Activated CD4-positive, alpha-beta memory T cell treated with anti-CD3 and anti-CD28 coated beads, Interleukin-2, amount 10 ng/mL, durations not matched to agents 7 days and 5 days (primary cell): ENCODE measurements around the gene SUGT1. TPM values are rescaled to one million over a fixed set of nuclear protein-coding genes. Genes with fewer than 3 reads are reported as not detected.

Experiments used
- CTCF ChIA-PET: fragments of 350-600 bp; sonication (Branson Sonifier 250); formaldehyde crosslinking; loops from one replicate; lab custom pipeline; 2021; ENCODE audit warnings: antibody characterized with exemption, inconsistent platforms; lab: Charles Lee
- POLR2A ChIA-PET: fragments of 350-600 bp; sonication (Branson Sonifier 250); formaldehyde crosslinking; loops from one replicate; lab custom pipeline; 2021; ENCODE audit warnings: antibody characterized with exemption; lab: Charles Lee
- DNase-seq: peaks from one replicate; pipeline ENCODE4 v3.0.0-alpha.2; 2020
- H3K27ac Mint-ChIP-seq: one replicate; pipeline ENCODE4 v1.8.0; 2021; ENCODE audit warnings: mild to moderate bottlenecking, mixed read lengths
- H3K27me3 Mint-ChIP-seq: one replicate; pipeline ENCODE4 v1.8.0; 2021; ENCODE audit warnings: mixed read lengths
- H3K36me3 Mint-ChIP-seq: one replicate; pipeline ENCODE4 v1.8.0; 2021; ENCODE audit warnings: low read depth, mixed read lengths
- H3K4me1 Mint-ChIP-seq: one replicate; pipeline ENCODE4 v1.8.0; 2021; ENCODE audit warnings: mixed read lengths
- H3K4me3 Mint-ChIP-seq: one replicate; pipeline ENCODE4 v1.8.0; 2021; ENCODE audit warnings: mild to moderate bottlenecking, mixed read lengths
- H3K9me3 Mint-ChIP-seq: one replicate; pipeline ENCODE4 v1.8.0; 2021; ENCODE audit warnings: mixed read lengths
- total RNA-seq, 2 experiments: library from RNA; stranded (reverse); gene quantifications; one replicate each; pipeline ENCODE4 v1.2.3, GENCODE V29; 2021

The SUGT1 gene
- total RNA-seq, 2 experiments from 2014 or later, result 50.1 to 51.7 TPM

DNA sequence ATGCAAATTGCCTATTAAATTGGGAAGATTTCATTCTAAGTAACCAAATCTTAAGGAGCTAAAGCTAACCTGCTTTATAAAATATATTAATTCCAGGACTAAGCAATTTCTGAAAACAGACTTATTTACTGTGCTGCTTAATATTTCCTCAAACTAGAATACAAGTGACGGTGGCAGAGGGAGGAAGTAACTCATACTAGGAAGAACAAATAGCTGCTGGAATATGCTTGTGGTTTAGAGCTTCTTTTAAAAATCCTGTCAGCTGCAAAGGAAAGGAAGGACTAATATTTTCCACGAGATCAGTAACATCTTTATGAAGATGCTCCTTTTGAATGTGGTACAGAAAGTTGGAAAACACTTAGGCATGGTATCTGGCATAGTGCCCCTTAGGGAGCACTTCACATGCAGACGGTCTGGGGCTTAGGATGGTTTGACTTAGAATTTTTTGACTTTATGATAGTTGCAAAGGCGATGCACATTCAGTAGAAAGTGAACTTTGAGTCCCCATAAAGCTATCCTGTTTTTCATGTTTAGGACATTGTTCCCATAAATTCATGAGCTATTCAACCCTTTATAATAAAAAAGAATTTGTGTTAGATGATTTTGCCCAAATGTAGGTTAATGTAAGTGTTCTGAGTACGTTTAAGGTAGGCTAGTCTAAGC, 13.8 kb upstream of the SUGT1 start:
- Mint-ChIP-seq H3K27ac (no peak overlapping the region), H3K9me3 (no peaks in the 10 kb centered on the region), H3K4me3 (no peak overlapping the region), H3K27me3 (no peaks in the 10 kb centered on the region), H3K36me3 (peaks cover 35% of the 10 kb centered on the region), H3K4me1 (peaks cover 4% of the 10 kb centered on the region)
- ChIA-PET POLR2A (interaction anchor here (0.6 to 1.0 kb wide), 3 partner anchors 14 to 167 kb away, joined by 3 to 4 read pairs (median 4); partner anchors contain the start of gene SUGT1), CTCF (interaction anchor here (1.5 to 1.6 kb wide), 2 partner anchors 14 to 22 kb away, joined by 3 to 4 read pairs; partner anchors contain the start of gene SUGT1)
- DNase-seq, result no peak

DNA sequence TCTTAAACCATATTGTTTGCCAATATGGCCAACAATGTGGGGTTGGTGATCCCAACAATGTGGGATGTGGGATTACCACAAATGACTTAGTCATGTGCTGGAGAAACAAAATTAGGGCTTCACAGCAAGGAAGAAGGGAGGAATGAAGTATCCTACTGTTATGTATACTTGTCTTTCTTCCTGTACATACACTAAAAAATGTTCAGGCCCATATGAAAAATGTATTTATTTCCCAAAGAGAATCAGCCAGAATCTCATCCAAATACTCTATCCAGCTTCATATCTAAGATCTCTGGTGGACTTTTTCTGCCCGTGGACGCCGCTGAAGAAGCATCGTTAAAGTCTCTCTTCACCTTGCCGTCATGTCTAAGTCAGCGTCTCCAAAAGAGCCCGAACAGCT, 10.5 kb upstream of the SUGT1 start, which contains the start of gene HNRNPA1L2:
Gene HNRNPA1L2, plus strand, starts transcription at position 301 of the 400 bp plus-strand sequence. Its CDS starts 62 bp downstream, at position 363.
- no peak for DNase-seq
- Mint-ChIP-seq H3K36me3 (peaks cover 32% of the 10 kb centered on the region), H3K4me1 (peaks cover 4% of the 10 kb centered on the region), H3K9me3 (no peaks in the 10 kb centered on the region), H3K4me3 (no peak within 1 kb of the TSS), H3K27ac (no peak within 1 kb of the TSS), H3K27me3 (no peaks in the 10 kb centered on the region)
- CTCF ChIA-PET, result no interaction called here
- POLR2A ChIA-PET, result interaction anchor here (1.5 kb wide), 1 partner anchor 10 kb away, joined by 4 read pairs; the partner anchor contains the start of gene SUGT1

DNA sequence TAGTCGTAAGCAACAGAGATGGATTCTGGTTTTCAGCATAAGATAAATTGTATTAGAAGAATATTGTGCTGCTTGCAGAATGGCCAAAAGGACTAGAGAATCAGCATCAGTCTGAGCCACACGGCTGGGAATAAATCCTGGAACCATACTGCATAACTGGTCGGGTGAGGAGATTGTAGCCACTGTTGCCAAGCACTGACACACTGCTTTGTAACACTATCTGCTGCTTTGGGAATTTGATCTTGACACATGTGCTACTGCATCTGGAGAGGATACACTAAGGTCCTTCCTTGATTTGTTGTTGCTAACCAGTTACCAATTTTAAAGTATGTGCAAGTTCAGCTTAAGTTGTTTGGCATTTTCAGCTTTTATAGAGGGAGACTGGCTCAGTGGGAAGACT, 8.5 kb upstream of the SUGT1 start:
- DNase-seq, result no peak
- ChIA-PET POLR2A (no interaction called here), CTCF (interaction anchor here (1.1 kb wide), 2 partner anchors 8 to 21 kb away, joined by 3 read pairs; partner anchors contain the start of gene SUGT1)
- H3K4me3 Mint-ChIP-seq, result no peak overlapping the region
- H3K27ac Mint-ChIP-seq, result no peak overlapping the region
- H3K27me3 Mint-ChIP-seq, result no peaks in the 10 kb centered on the region
- H3K9me3 Mint-ChIP-seq, result no peaks in the 10 kb centered on the region
- peaks cover 30% of the 10 kb centered on the region for H3K36me3 Mint-ChIP-seq
- peaks cover 4% of the 10 kb centered on the region for H3K4me1 Mint-ChIP-seq

DNA sequence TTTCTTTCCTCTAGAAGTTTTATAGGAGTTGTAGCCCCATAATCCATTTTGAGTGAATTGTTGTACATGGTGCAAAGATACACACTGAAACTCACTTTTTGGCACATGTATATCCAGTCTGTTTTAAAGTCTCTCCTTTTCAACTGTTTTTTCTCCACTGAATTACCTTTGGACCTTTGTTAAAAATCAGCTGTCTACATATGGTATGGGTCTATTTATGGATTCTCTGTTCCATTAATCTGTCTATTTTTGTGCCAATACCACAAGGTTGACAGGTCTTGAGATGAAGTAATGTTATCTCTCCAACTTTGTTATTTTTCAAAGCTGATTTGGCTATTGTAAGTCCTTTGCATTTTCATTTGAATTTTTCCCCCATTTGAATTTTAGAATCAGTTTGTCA, 5.7 kb upstream of the SUGT1 start:
- H3K4me3 Mint-ChIP-seq, result no peak overlapping the region
- POLR2A ChIA-PET, result no interaction called here
- H3K27me3 Mint-ChIP-seq, result no peaks in the 10 kb centered on the region
- CTCF ChIA-PET, result no interaction called here
- no peak for DNase-seq
- no peaks in the 10 kb centered on the region for H3K9me3 Mint-ChIP-seq
- peaks cover 13% of the 10 kb centered on the region for H3K4me1 Mint-ChIP-seq
- H3K27ac Mint-ChIP-seq, result no peak overlapping the region
- peaks cover 26% of the 10 kb centered on the region for H3K36me3 Mint-ChIP-seq

DNA sequence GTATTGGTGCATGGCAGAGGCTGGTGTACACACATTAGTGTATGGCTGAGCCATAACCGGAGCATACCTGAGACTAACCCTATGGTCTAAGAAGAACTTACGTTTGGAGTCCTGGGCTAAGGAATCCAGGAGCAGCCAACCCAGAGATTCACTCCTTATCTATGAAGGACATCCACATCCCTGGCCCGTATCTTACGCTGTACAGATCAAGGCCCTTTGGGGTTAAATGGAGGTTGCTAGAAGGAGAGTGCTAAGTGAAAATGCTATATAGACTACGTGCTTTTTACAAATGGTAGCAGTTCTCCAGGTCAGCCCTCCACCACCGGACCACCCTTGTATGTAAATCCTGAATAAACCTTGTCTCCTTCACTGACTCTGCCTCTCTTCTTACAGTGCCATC, 1.9 kb upstream of the SUGT1 start:
- peaks cover 9% of the 10 kb centered on the region for H3K4me1 Mint-ChIP-seq
- peaks cover 19% of the 10 kb centered on the region for H3K36me3 Mint-ChIP-seq
- H3K4me3 Mint-ChIP-seq, result no peak overlapping the region
- DNase-seq, result no peak
- peak overlapping the region; percentile 50 for H3K27ac Mint-ChIP-seq
- ChIA-PET POLR2A (no interaction called here), CTCF (no interaction called here)
- H3K27me3 Mint-ChIP-seq, result no peaks in the 10 kb centered on the region
- H3K9me3 Mint-ChIP-seq, result no peaks in the 10 kb centered on the region

DNA sequence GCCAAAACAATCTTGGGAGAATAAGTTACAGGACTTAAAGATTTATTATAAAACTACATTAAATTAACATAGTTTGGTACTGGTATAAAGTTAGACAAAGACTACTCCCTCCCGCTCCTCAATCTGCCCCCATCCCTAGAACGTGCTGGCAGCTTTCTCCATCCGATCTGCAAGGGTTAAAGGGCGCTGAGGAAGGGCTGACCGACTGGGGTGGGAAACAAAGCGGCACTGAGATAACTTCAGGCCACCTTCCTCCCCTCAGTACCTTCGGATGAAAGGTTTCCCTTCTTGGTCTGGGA, 790 bp upstream of the SUGT1 start:
- Mint-ChIP-seq H3K4me1 (peaks cover 9% of the 10 kb centered on the region), H3K4me3 (no peak overlapping the region), H3K9me3 (no peaks in the 10 kb centered on the region), H3K36me3 (peaks cover 19% of the 10 kb centered on the region), H3K27me3 (no peaks in the 10 kb centered on the region), H3K27ac (no peak overlapping the region)
- ChIA-PET POLR2A (interaction anchor here (0.9 to 4.2 kb wide), 11 partner anchors 10 to 202 kb away, joined by 4 to 91 read pairs (median 9); partner anchors contain the start of genes HNRNPA1L2 and VPS36), CTCF (interaction anchor here (1.1 to 3.4 kb wide), 8 partner anchors 8 to 202 kb away, joined by 3 to 40 read pairs (median 8); partner anchors contain the start of gene VPS36)
- no peak for DNase-seq

DNA sequence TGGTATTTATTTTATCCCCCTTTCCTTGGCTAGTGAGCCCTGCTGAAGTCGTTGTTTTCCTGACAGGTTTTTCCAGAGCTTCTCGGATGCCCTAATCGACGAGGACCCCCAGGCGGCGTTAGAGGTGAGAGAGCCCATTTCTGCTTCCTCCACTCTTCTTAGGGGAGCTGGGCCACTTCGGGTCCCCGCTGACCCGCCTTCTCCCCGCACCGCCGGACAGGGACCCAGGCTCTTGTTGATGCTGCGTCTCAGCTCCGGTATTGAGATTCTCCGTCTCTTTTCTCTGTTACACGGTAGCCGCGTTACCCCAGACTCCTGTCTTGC, 306 bp downstream of the SUGT1 start:
- H3K27ac Mint-ChIP-seq, result no peak overlapping the region
- no peak overlapping the region for H3K4me3 Mint-ChIP-seq
- peaks cover 19% of the 10 kb centered on the region for H3K36me3 Mint-ChIP-seq
- H3K9me3 Mint-ChIP-seq, result no peaks in the 10 kb centered on the region
- no peaks in the 10 kb centered on the region for H3K27me3 Mint-ChIP-seq
- CTCF ChIA-PET, result interaction anchor here (0.9 to 3.4 kb wide), 13 partner anchors 9 to 315 kb away, joined by 3 to 40 read pairs (median 5); partner anchors contain the start of gene VPS36
- H3K4me1 Mint-ChIP-seq, result peaks cover 9% of the 10 kb centered on the region
- DNase-seq, result no peak
- POLR2A ChIA-PET, result interaction anchor here (0.7 to 4.2 kb wide), 18 partner anchors 11 to 640 kb away, joined by 3 to 91 read pairs (median 5); partner anchors contain the start of genes ALG11 and VPS36

DNA sequence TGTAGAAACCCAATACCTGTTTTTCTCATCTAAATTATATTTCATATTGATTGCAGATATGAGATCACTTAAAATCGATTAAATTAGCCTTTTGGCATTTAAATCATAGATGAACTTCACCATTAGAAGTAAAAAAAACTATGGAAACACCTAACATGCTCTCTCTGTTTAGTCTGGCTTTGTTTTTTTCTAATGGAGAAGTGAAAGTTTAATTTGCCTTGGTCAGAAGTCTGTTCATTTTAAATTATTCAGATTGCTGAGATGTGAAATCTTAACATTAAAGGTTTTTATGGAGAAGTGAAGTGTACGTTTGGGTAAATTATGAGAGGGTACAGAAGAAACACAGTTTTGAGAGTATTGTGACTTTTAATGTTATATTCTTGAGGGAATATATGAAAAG, 6.7 kb downstream of the SUGT1 start:
- Mint-ChIP-seq H3K27ac (no peak overlapping the region), H3K4me1 (peaks cover 6% of the 10 kb centered on the region), H3K27me3 (no peaks in the 10 kb centered on the region), H3K36me3 (peaks cover 34% of the 10 kb centered on the region), H3K9me3 (no peaks in the 10 kb centered on the region), H3K4me3 (no peak overlapping the region)
- POLR2A ChIA-PET, result no interaction called here
- no peak for DNase-seq
- CTCF ChIA-PET, result no interaction called here

DNA sequence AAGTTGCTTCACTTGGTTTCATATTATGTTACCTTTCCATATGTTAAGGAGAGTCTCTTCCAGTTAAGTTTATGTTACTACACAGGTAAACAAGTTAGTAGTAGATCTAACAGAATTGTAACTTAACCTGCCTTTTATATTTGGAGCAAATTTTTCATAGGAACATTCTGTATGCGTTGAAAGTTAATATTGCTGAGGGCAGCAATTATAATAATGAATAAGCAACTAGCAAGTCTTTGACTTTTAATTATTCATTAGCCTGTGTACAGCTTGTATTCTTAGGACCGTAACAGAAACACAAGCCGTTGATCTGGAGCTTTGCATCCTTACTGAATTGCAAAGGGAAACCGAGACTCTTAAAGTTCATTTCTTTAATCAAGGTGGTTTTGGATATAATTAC, 11.6 kb downstream of the SUGT1 start:
- Mint-ChIP-seq H3K36me3 (peaks cover 59% of the 10 kb centered on the region), H3K9me3 (no peaks in the 10 kb centered on the region), H3K27me3 (no peaks in the 10 kb centered on the region), H3K4me3 (no peak overlapping the region), H3K4me1 (peaks cover 6% of the 10 kb centered on the region), H3K27ac (no peak overlapping the region)
- no peak for DNase-seq
- ChIA-PET CTCF (interaction anchor here (1.0 to 4.6 kb wide), 6 partner anchors 8 to 304 kb away, joined by 3 to 40 read pairs (median 6); partner anchors contain the start of gene SUGT1), POLR2A (interaction anchor here (4.9 kb wide), 1 partner anchor 11 kb away, joined by 43 read pairs; the partner anchor contains the start of gene SUGT1)

DNA sequence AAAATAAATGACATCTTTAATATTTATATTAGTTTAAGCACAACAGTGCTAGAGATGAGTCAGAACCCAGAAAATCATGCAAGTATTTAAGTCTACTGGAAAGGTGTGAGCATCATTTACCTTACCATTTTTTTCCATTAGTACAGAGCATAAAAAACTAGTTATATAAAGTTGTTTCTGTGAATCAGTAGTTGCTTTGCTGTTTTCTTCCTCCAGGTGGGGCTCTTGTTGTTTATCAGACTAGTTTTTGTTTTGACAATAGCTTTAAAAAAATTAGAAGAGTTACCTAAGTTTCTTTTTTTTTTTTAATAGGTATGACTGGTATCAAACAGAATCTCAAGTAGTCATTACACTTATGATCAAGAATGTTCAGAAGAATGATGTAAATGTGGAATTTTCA, 12.7 kb downstream of the SUGT1 start:
- H3K4me1 Mint-ChIP-seq, result peaks cover 1% of the 10 kb centered on the region
- no peak for DNase-seq
- ChIA-PET POLR2A (interaction anchor here (1.2 to 4.9 kb wide), 2 partner anchors 12 to 48 kb away, joined by 4 to 43 read pairs; partner anchors contain the start of gene SUGT1), CTCF (interaction anchor here (0.5 to 4.6 kb wide), 20 partner anchors 8 to 311 kb away, joined by 3 to 40 read pairs (median 4); partner anchors contain the start of gene SUGT1)
- H3K4me3 Mint-ChIP-seq, result no peak overlapping the region
- no peaks in the 10 kb centered on the region for H3K9me3 Mint-ChIP-seq
- H3K27me3 Mint-ChIP-seq, result no peaks in the 10 kb centered on the region
- H3K27ac Mint-ChIP-seq, result no peak overlapping the region
- H3K36me3 Mint-ChIP-seq, result peaks cover 52% of the 10 kb centered on the region

DNA sequence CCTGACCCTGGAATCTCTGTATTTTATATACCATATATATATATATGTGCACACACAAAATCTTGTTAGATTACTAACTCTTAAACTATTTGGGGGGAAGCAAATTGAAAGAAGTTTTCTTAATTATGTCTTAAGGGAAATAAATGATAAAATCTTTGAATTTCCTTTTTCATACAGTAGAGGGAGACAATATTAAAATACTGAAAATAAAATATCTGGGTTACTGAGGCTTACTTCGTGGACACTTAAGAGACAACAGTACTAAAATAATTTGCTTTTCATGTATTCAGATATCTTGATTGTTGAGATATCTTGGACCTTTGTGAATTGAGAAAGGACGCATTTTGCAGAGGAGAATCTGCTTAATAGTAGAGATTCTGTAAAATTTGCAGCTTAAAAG, 17.0 kb downstream of the SUGT1 start:
- peaks cover 24% of the 10 kb centered on the region for H3K36me3 Mint-ChIP-seq
- CTCF ChIA-PET, result no interaction called here
- H3K4me3 Mint-ChIP-seq, result no peak overlapping the region
- DNase-seq, result no peak
- H3K9me3 Mint-ChIP-seq, result no peaks in the 10 kb centered on the region
- H3K27ac Mint-ChIP-seq, result no peak overlapping the region
- H3K27me3 Mint-ChIP-seq, result no peaks in the 10 kb centered on the region
- POLR2A ChIA-PET, result no interaction called here
- H3K4me1 Mint-ChIP-seq, result no peaks in the 10 kb centered on the region

DNA sequence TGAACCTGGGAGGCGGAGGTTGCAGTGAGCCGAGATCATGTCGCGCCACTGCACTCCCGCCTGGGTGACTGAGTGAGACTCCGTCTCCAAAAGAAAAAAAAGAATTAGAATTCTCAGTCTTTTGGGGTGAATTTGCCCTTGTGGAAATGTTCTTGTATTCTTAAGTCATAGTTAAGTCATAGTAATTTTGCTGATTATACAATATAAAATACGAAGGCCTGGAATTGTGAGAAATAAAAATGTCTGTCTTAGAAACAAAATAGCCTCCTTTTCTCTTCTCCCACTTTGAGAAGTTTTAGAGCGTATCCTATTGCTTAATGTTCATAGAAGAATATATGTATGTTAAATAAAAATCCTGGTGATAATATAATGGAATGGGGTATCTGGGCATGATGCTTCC, 18.1 kb downstream of the SUGT1 start:
- Mint-ChIP-seq H3K4me1 (no peaks in the 10 kb centered on the region), H3K27me3 (no peaks in the 10 kb centered on the region), H3K9me3 (no peaks in the 10 kb centered on the region), H3K27ac (no peak overlapping the region), H3K36me3 (peaks cover 23% of the 10 kb centered on the region), H3K4me3 (no peak overlapping the region)
- ChIA-PET POLR2A (interaction anchor here (0.5 kb wide), 1 partner anchor 260 kb away, joined by 3 read pairs; no protein-coding TSS in a partner anchor), CTCF (no interaction called here)
- DNase-seq, result no peak

DNA sequence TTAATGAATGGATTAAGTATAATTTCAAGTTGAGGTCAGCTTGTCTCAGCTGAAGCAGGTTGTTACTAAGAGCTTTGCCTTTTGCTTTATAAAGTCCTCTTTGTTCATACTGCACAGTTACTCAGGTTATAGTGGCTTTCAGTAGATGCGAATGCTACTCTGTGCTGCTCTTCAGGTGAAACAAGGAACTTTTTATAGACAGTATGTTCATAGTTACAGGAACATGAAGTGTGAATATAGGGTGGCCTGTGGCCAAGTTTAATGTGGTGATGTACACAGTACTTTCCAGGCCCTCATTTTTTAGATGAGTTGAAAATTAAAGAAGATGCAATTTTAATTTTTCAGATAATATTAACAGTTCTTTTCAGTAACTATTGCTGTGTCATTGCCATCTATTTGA, 20.8 kb downstream of the SUGT1 start:
- Mint-ChIP-seq H3K27ac (no peak overlapping the region), H3K4me1 (no peaks in the 10 kb centered on the region), H3K27me3 (no peaks in the 10 kb centered on the region), H3K4me3 (no peak overlapping the region), H3K9me3 (no peaks in the 10 kb centered on the region), H3K36me3 (peaks cover 21% of the 10 kb centered on the region)
- ChIA-PET CTCF (interaction anchor here (0.7 kb wide), 1 partner anchor 9 kb away, joined by 3 read pairs; no protein-coding TSS in a partner anchor), POLR2A (no interaction called here)
- no peak for DNase-seq
